H9 (cell line): ENCODE measurements around the gene MELK. TPM values are rescaled to one million over a fixed set of nuclear protein-coding genes. Genes with fewer than 3 reads are reported as not detected.

Experiments
- DNase-seq: peaks from one replicate; pipeline ENCODE4 v3.0.0-alpha.2; 2017
- H2AFZ ChIP-seq: one replicate; pipeline ENCODE4 v1.6.1; 2013; ENCODE audit warnings: mild to moderate bottlenecking, low read length, control low read depth, moderate library complexity
- H2AK5ac ChIP-seq: 2 replicates; pipeline ENCODE4 v1.6.1; 2013; ENCODE audit warnings: low read length, control low read depth, mixed read lengths; ENCODE audit not compliant: insufficient read length
- H2BK120ac ChIP-seq: one replicate; pipeline ENCODE4 v1.6.1; 2013; ENCODE audit warnings: low read depth, mild to moderate bottlenecking, low read length, control low read depth, inconsistent platforms; ENCODE audit not compliant: poor library complexity, severe bottlenecking
- H2BK12ac ChIP-seq: 2 replicates; pipeline ENCODE4 v1.6.1; 2013; ENCODE audit warnings: low read length, control low read depth, mixed read lengths, low read depth; ENCODE audit not compliant: insufficient read length
- H2BK15ac ChIP-seq: 2 replicates; pipeline ENCODE4 v1.6.1; 2013; ENCODE audit warnings: low read depth, low read length, control low read depth
- H2BK20ac ChIP-seq: one replicate; pipeline ENCODE4 v1.6.1; 2013; ENCODE audit warnings: low read depth, mild to moderate bottlenecking, low read length, control low read depth, inconsistent platforms; ENCODE audit not compliant: poor library complexity, severe bottlenecking
- H2BK5ac ChIP-seq: 2 replicates; pipeline ENCODE4 v1.6.1; 2013; ENCODE audit warnings: low read length, control low read depth, mixed read lengths; ENCODE audit not compliant: insufficient read length
- H3K14ac ChIP-seq: 2 replicates; pipeline ENCODE4 v1.6.1; 2013; ENCODE audit warnings: low read length, control low read depth; ENCODE audit not compliant: insufficient read depth
- H3K18ac ChIP-seq: 2 replicates; pipeline ENCODE4 v1.6.1; 2013; ENCODE audit warnings: low read depth, mild to moderate bottlenecking, mixed read lengths, low read length, control low read depth; ENCODE audit not compliant: insufficient read length
- H3K23ac ChIP-seq: 2 replicates; pipeline ENCODE4 v1.6.1; 2013; ENCODE audit warnings: low read length, control low read depth, mixed read lengths, low read depth; ENCODE audit not compliant: insufficient read length
- H3K23me2 ChIP-seq: 2 replicates; pipeline ENCODE4 v1.6.1; 2013; ENCODE audit warnings: low read depth, mild to moderate bottlenecking, mixed read lengths, low read length, control low read depth; ENCODE audit not compliant: insufficient read length, poor library complexity, severe bottlenecking
- H3K27ac ChIP-seq: 2 replicates; pipeline ENCODE4 v1.5.1; 2013; ENCODE audit warnings: low read length, control low read depth, mixed read lengths, low read depth; ENCODE audit not compliant: insufficient read length
- H3K27me3 ChIP-seq: 2 replicates; pipeline ENCODE4 v1.6.1; 2013; ENCODE audit warnings: low read length, control low read depth, inconsistent platforms; ENCODE audit not compliant: insufficient read depth
- H3K4ac ChIP-seq: 2 replicates; pipeline ENCODE4 v1.6.1; 2013; ENCODE audit warnings: low read depth, mild to moderate bottlenecking, control low read depth, inconsistent platforms, low read length, moderate library complexity
- H3K4me1 ChIP-seq: 2 replicates; pipeline ENCODE4 v1.6.1; 2013; ENCODE audit warnings: low read length, control low read depth, inconsistent platforms; ENCODE audit not compliant: insufficient read depth
- H3K4me2 ChIP-seq: 2 replicates; pipeline ENCODE4 v1.6.1; 2013; ENCODE audit warnings: low read length, control low read depth, mixed read lengths; ENCODE audit not compliant: insufficient read length, insufficient read depth
- H3K56ac ChIP-seq: 2 replicates; pipeline ENCODE4 v1.6.1; 2013; ENCODE audit warnings: low read depth, mild to moderate bottlenecking, mixed read lengths, low read length, control low read depth; ENCODE audit not compliant: insufficient read length
- H3K79me1 ChIP-seq: 2 replicates; pipeline ENCODE4 v1.6.1; 2013; ENCODE audit warnings: low read depth, mild to moderate bottlenecking, moderate library complexity, low read length, control low read depth, inconsistent platforms; ENCODE audit not compliant: insufficient read depth, poor library complexity, severe bottlenecking
- H3K79me2 ChIP-seq: 2 replicates; pipeline ENCODE4 v1.6.1; 2013; ENCODE audit warnings: low read length, control low read depth, inconsistent platforms; ENCODE audit not compliant: insufficient read depth
- H3K9ac ChIP-seq: 2 replicates; pipeline ENCODE4 v1.6.1; 2013; ENCODE audit warnings: low read length, control low read depth, mixed read lengths; ENCODE audit not compliant: insufficient read length; ENCODE audit errors: extremely low read depth
- H3K9me3 ChIP-seq: one replicate; pipeline ENCODE4 v1.6.1; 2013; ENCODE audit warnings: low read depth, low read length, inconsistent platforms; ENCODE audit not compliant: control insufficient read depth
- H3T11ph ChIP-seq: one replicate; pipeline ENCODE4 v1.6.1; 2013; ENCODE audit warnings: mild to moderate bottlenecking, low read length, control low read depth, inconsistent platforms
- H4K20me1 ChIP-seq: one replicate; pipeline ENCODE4 v1.6.1; 2013; ENCODE audit not compliant: control insufficient read depth, insufficient read length, insufficient read depth
- H4K5ac ChIP-seq: 2 replicates; pipeline ENCODE4 v1.6.1; 2013; ENCODE audit warnings: low read depth, mild to moderate bottlenecking, mixed read lengths, low read length, control low read depth; ENCODE audit not compliant: insufficient read length
- H4K8ac ChIP-seq: replicated peaks from 2 replicates; pipeline ENCODE4 v1.6.1; 2013; ENCODE audit warnings: low read length, control low read depth, mixed read lengths, low read depth; ENCODE audit not compliant: insufficient read length
- H4K91ac ChIP-seq: 2 replicates; pipeline ENCODE4 v1.6.1; 2013; ENCODE audit warnings: low read depth, mild to moderate bottlenecking, moderate library complexity, mixed read lengths, low read length, control low read depth; ENCODE audit not compliant: insufficient read length
- H3K27ac Mint-ChIP-seq, 3 experiments: 2 replicates in 2 of 3; 3 replicates in 1 of 3; pipeline ENCODE4 v1.8.0; 2020 to 2021; ENCODE audit warnings: mixed read lengths in 3 of 3, mild to moderate bottlenecking in 1 of 3, moderate library complexity in 1 of 3
- H3K27me3 Mint-ChIP-seq: 2 replicates; pipeline ENCODE4 v1.8.0; 2021; ENCODE audit warnings: low read depth, mild to moderate bottlenecking, moderate library complexity, mixed read lengths
- H3K36me3 Mint-ChIP-seq, 3 experiments: 2 replicates in 2 of 3; 3 replicates in 1 of 3; pipeline ENCODE4 v1.8.0; 2020 to 2021; ENCODE audit warnings: low read depth in 3 of 3, mixed read lengths in 3 of 3; ENCODE audit not compliant: insufficient read depth in 1 of 3
- H3K4me1 Mint-ChIP-seq, 2 experiments: 2 replicates each; pipeline ENCODE4 v1.8.0; 2020; ENCODE audit warnings: mixed read lengths in 2 of 2
- H3K4me3 Mint-ChIP-seq, 2 experiments: 2 replicates in 1 of 2; 3 replicates in 1 of 2; pipeline ENCODE4 v1.8.0; 2020 to 2021; ENCODE audit warnings: mild to moderate bottlenecking in 2 of 2, mixed read lengths in 2 of 2, moderate library complexity in 1 of 2
- H3K9me3 Mint-ChIP-seq, 2 experiments: 2 replicates in 1 of 2; 3 replicates in 1 of 2; pipeline ENCODE4 v1.8.0; 2020; ENCODE audit warnings: mild to moderate bottlenecking in 2 of 2, mixed read lengths in 2 of 2, moderate library complexity in 1 of 2
- WGBS: extraction: QIAGEN DNeasy Blood & Tissue Kit; methylation state at CpG from one replicate; pipeline ENCODE4 v1.1.7; 2013; ENCODE audit warnings: missing lambda C conversion rate, low lambda C conversion rate, mixed read lengths; ENCODE audit not compliant: insufficient read length; ENCODE audit errors: extremely low coverage; 5-methylcytosine and 5-hydroxymethylcytosine counted together
- total RNA-seq: library from RNA; stranded (reverse); gene quantifications from 2 replicates; pipeline ENCODE4 v1.2.1, GENCODE V29; 2021
- TF ChIP-seq, protein P1 (sequence below): fragments of 200-600 bp; sonication (generic); conservative IDR thresholded peaks from 3 replicates; pipeline ENCODE4 v1.8.0; 2021; ENCODE audit warnings: antibody characterized with exemption, mild to moderate bottlenecking

MELK gene
- total RNA-seq, 1 experiment from 2014 or later = 43.6 TPM

DNA sequence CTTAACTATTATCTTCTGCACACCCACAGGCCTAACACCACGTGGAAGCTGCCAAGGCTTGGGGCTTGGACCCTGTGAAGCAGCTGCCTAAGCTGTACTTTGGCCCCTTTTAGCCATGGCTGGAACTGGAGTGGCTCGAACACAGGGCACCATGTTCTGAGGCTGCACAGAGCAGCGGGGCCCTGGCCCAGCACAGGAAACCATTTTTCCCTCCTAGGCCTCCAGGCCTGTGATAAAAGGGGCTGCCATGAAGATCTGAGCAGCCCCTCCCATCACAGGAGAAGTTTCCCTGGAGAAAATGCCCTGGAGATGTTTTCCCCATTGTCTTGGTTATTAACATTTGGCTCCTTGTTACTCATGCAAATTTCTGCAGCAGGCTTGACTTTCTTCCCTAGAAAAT is 126.3 kb downstream of the MELK start:
- Histone ChIP-seq H2BK20ac (no peak overlapping the region), H3K23me2 (no peaks in the 10 kb centered on the region), H4K91ac (no peak overlapping the region), H3K9me3 (no peaks in the 10 kb centered on the region), H4K8ac (no peak overlapping the region), H2AFZ (no peak overlapping the region), H2BK15ac (no peak overlapping the region), H3K79me1 (no peaks in the 10 kb centered on the region), H3K4ac (no peak overlapping the region), H3K9ac (no peak overlapping the region), H3K18ac (no peak overlapping the region), H3K79me2 (no peaks in the 10 kb centered on the region), H3K4me1 (no peaks in the 10 kb centered on the region), H2BK5ac (no peak overlapping the region), H4K20me1 (no peaks in the 10 kb centered on the region), H2AK5ac (no peak overlapping the region), H4K5ac (no peak overlapping the region), H3K27me3 (no peaks in the 10 kb centered on the region), H3K14ac (no peak overlapping the region), H3K23ac (no peak overlapping the region), H3K27ac (no peak overlapping the region), H2BK120ac (no peak overlapping the region), H3K4me2 (no peak overlapping the region), H3K56ac (no peak overlapping the region), H2BK12ac (no peak overlapping the region), H3T11ph (no peak overlapping the region)
- no peak for DNase-seq
- Mint-ChIP-seq H3K9me3 (peaks cover 28 to 36% of the 10 kb centered on the region in 2 experiments), H3K36me3 (peaks cover 10 to 26% (median 20%) of the 10 kb centered on the region in 3 experiments), H3K27ac (no peak overlapping the region), H3K4me1 (no peaks in the 10 kb centered on the region), H3K27me3 (peaks cover 31% of the 10 kb centered on the region), H3K4me3 (no peak overlapping the region)
- WGBS = no CpG with 5 or more reads among the region's 3 CpGs
- TF ChIP-seq, protein P1, sequence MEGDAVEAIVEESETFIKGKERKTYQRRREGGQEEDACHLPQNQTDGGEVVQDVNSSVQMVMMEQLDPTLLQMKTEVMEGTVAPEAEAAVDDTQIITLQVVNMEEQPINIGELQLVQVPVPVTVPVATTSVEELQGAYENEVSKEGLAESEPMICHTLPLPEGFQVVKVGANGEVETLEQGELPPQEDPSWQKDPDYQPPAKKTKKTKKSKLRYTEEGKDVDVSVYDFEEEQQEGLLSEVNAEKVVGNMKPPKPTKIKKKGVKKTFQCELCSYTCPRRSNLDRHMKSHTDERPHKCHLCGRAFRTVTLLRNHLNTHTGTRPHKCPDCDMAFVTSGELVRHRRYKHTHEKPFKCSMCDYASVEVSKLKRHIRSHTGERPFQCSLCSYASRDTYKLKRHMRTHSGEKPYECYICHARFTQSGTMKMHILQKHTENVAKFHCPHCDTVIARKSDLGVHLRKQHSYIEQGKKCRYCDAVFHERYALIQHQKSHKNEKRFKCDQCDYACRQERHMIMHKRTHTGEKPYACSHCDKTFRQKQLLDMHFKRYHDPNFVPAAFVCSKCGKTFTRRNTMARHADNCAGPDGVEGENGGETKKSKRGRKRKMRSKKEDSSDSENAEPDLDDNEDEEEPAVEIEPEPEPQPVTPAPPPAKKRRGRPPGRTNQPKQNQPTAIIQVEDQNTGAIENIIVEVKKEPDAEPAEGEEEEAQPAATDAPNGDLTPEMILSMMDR = no peak
